ENCODE measurements around the gene POLR2L.

DNA sequence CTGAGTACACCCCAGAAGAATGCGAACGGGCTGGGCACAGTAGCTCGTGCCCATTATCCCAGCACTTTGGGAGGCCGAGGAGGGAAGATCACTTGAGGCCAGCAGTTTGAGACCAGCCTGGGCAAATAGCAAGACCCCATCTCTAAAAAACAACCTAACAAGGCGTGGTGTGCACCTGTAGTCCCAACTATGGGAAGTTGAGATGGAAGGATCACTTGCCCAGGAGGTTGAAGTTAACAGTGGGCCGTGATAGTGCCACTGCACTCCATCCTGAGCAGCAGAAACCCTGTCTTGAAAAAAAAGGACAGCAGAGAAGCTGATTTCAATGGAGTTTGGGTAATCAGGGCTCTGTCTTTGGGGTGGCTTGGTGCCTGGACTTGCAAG is 29.3 kb downstream of the POLR2L start:
- TF ChIP-seq, protein P1, sequence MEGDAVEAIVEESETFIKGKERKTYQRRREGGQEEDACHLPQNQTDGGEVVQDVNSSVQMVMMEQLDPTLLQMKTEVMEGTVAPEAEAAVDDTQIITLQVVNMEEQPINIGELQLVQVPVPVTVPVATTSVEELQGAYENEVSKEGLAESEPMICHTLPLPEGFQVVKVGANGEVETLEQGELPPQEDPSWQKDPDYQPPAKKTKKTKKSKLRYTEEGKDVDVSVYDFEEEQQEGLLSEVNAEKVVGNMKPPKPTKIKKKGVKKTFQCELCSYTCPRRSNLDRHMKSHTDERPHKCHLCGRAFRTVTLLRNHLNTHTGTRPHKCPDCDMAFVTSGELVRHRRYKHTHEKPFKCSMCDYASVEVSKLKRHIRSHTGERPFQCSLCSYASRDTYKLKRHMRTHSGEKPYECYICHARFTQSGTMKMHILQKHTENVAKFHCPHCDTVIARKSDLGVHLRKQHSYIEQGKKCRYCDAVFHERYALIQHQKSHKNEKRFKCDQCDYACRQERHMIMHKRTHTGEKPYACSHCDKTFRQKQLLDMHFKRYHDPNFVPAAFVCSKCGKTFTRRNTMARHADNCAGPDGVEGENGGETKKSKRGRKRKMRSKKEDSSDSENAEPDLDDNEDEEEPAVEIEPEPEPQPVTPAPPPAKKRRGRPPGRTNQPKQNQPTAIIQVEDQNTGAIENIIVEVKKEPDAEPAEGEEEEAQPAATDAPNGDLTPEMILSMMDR (IDR thresholded peaks at IDR 0.05), result no peak
- TF ChIP-seq, protein P2, sequence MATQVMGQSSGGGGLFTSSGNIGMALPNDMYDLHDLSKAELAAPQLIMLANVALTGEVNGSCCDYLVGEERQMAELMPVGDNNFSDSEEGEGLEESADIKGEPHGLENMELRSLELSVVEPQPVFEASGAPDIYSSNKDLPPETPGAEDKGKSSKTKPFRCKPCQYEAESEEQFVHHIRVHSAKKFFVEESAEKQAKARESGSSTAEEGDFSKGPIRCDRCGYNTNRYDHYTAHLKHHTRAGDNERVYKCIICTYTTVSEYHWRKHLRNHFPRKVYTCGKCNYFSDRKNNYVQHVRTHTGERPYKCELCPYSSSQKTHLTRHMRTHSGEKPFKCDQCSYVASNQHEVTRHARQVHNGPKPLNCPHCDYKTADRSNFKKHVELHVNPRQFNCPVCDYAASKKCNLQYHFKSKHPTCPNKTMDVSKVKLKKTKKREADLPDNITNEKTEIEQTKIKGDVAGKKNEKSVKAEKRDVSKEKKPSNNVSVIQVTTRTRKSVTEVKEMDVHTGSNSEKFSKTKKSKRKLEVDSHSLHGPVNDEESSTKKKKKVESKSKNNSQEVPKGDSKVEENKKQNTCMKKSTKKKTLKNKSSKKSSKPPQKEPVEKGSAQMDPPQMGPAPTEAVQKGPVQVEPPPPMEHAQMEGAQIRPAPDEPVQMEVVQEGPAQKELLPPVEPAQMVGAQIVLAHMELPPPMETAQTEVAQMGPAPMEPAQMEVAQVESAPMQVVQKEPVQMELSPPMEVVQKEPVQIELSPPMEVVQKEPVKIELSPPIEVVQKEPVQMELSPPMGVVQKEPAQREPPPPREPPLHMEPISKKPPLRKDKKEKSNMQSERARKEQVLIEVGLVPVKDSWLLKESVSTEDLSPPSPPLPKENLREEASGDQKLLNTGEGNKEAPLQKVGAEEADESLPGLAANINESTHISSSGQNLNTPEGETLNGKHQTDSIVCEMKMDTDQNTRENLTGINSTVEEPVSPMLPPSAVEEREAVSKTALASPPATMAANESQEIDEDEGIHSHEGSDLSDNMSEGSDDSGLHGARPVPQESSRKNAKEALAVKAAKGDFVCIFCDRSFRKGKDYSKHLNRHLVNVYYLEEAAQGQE (IDR thresholded peaks at IDR 0.05; ENCODE audit: insufficient read depth in 1 of 2, low read depth in 2 of 2, low read length in 1 of 2), result no peak
- TF ChIP-seq POLR2AphosphoS5 (IDR thresholded peaks at IDR 0.05; ENCODE audit: low read depth, low read length) (peak; percentile 28), SIN3A (IDR thresholded peaks at IDR 0.05; ENCODE audit: borderline replicate concordance, insufficient read depth, low read depth, low read length) (no peak)
